Activated naive CD8-positive, alpha-beta T cell (primary cell): ENCODE data around the gene BCAS3.

Experiments
- H3K27ac Mint-ChIP-seq: one replicate; pipeline ENCODE4 v1.8.0; 2021; ENCODE audit warnings: mixed read lengths
- H3K27me3 Mint-ChIP-seq: one replicate; pipeline ENCODE4 v1.8.0; 2021; ENCODE audit warnings: mixed read lengths
- H3K36me3 Mint-ChIP-seq: one replicate; pipeline ENCODE4 v1.8.0; 2021; ENCODE audit warnings: mixed read lengths
- H3K4me1 Mint-ChIP-seq: one replicate; pipeline ENCODE4 v1.8.0; 2021; ENCODE audit warnings: low read depth, mixed read lengths
- H3K4me3 Mint-ChIP-seq: one replicate; pipeline ENCODE4 v1.8.0; 2021; ENCODE audit warnings: mild to moderate bottlenecking, mixed read lengths
- H3K9me3 Mint-ChIP-seq: one replicate; pipeline ENCODE4 v1.8.0; 2021; ENCODE audit warnings: low read depth, mixed read lengths

BCAS3 gene

DNA sequence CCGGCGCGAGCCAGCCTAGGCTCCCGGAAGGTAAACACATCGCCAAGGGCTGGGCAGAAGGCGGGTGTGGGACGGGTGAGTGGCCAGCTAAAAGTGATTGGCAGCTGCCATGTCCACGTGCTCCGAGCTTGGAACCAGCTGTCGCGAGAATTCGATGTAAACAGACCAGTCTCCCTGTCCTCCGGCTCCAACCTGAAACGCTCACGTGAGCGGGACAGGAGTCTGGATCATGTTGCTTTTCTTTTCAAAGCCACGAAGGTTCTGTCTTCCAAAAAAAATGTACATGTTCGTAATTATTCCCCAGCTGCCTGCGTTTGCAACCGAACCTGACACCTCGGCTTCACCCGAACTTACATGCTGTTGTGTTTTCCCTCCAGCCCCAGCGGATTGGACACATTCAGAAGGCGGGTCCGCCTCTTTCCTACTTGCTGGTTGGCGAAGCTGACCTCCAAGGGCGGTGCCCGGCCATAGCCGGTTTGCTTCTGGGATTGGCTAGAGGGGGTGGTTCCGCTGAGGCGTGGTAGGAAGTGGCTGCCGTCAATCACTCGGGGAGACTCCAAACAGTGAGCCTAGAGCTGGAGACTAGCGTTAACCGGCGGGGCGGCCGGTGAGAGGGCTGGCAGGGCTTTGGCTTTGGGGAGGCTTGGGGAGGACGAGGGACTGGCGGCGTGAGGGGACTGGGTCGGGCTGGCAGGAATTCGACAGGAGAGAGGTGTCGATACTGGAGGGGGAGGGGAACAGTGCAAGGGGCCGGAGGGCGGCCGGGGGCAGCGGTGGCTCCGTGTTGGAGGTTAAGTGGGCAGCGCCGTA is at the start of gene BCAS3:
Gene BCAS3 (plus strand): TSS at position 544 of the 810 bp plus-strand sequence.
- Mint-ChIP-seq H3K9me3 (no peaks in the 10 kb centered on the region), H3K27ac (peak within 1 kb of the TSS; percentile 88), H3K4me3 (peak within 1 kb of the TSS; percentile 94), H3K27me3 (no peaks in the 10 kb centered on the region), H3K4me1 (peaks cover 21% of the 10 kb centered on the region), H3K36me3 (peaks cover 7% of the 10 kb centered on the region)

DNA sequence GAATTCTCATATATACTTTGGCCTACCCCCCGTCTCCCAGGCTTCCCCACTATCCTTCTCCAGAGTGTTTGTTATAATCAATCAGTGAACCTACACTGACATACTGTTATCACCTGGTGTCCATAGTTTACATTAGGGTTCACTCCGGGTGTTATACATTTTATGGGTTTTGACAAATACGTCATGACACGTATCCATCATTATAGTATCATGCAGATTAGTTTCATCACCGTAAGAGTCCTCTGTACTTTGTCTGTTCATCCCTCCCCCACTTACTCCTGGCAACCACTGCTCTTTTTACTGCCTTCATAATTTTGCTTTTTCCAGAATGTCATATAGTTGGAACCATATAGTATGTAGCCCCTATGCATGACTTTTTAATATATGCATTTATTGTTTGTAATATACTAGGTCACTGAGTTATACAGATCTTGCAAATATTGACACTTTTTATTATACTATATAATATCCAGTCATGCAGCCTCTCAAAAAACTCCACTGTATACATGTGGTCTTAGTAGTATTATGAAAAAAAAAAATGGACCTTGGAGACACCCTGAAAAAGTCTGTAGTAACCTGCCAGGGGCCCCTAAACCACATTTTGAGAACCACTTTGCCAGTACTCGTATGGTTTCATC is 49.3 kb upstream of the BCAS3 start:
- Mint-ChIP-seq H3K27ac (no peak overlapping the region), H3K27me3 (no peaks in the 10 kb centered on the region)

DNA sequence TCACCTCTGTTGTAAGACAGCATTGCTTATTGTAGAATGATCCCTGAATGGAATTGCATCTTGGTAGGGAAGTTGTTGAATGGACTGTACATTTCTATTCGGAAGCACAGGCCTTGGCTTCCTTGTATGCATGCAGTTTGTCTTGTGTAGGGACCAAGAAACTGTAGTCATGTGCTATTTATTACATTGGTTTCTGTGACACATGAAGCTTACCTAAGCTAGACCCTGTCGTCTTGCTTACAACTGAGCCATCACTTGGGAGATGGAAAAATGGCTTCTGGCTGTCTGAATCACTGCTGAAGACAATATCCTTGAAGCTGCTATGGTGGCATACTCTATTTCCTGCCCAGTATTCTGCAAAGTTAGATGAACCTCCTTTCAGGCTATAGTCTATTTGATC is 48.5 kb upstream of the BCAS3 start:
- Mint-ChIP-seq H3K27ac (peak overlapping the region; percentile 22), H3K4me3 (no peak overlapping the region), H3K9me3 (no peaks in the 10 kb centered on the region), H3K36me3 (no peaks in the 10 kb centered on the region), H3K27me3 (no peaks in the 10 kb centered on the region), H3K4me1 (peaks cover 13% of the 10 kb centered on the region)

More for the DNA sequence above, 49.3 kb upstream of the BCAS3 start:
- Mint-ChIP-seq H3K4me3 (no peak overlapping the region), H3K4me1 (peaks cover 13% of the 10 kb centered on the region), H3K36me3 (no peaks in the 10 kb centered on the region), H3K9me3 (no peaks in the 10 kb centered on the region)

DNA sequence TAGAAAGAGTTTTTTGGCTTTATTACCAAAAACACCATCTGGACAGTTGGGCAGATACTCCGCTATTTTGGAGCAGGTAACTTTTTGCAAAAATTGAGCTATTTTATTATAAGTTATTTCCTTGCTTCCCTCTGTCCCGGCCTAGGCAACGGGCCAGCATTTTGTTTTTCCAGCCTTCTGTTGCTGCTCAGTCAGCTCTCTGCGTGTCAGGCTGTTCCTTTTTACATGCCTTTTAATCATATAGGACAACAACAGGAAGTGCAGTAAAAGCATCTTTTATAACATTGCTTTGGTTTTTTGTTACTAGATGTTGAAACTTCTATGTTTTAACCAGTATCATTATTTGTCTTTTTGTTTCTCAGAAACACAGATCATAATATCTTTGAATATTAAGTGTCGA is 47.3 kb upstream of the BCAS3 start:
- peaks cover 13% of the 10 kb centered on the region for H3K4me1 Mint-ChIP-seq
- H3K36me3 Mint-ChIP-seq: no peaks in the 10 kb centered on the region
- H3K9me3 Mint-ChIP-seq: no peaks in the 10 kb centered on the region
- H3K27me3 Mint-ChIP-seq: no peaks in the 10 kb centered on the region
- H3K27ac Mint-ChIP-seq: peak overlapping the region; percentile 10
- H3K4me3 Mint-ChIP-seq: no peak overlapping the region

DNA sequence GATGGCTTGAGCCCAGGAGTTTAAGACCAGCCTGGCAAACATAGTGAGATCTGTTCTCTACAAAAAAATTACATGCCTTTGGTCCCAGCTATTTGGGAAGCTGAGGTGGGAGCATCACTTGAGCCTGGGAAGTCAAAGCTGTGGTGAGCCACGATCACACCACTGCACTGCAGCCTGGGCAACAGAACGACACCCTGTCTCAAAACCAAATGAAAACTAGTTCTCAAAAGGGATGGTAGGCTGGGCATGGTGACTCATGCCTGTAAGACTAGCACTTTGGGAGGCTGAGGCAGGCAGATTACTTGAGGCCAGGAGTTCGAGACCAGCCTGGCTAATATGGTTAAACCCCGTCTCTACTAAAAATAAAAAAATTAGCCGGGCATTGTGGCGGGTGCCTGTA is 46.5 kb upstream of the BCAS3 start:
- H3K4me3 Mint-ChIP-seq: no peak overlapping the region

DNA sequence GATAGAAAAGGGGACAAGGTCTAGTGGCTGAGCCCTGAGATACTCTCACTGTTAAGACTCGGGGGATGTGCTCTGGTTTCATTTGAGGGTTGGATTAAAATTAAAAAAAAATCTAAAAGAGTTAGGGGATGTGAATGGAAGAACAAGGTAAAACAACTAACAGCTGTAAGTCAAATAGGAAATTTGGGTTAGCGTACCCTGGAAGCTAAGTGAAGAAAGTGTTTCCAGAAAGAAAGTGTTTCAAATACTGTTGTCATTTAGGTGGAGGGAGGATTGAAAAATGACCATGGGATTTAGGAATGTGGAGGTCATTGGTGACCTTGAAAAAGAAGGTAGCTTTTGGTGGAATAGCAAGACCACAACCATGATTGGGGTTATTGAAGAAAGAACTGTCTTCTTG is 40.0 kb upstream of the BCAS3 start:
- no peak overlapping the region for H3K4me3 Mint-ChIP-seq
- H3K27me3 Mint-ChIP-seq: no peaks in the 10 kb centered on the region
- no peak overlapping the region for H3K27ac Mint-ChIP-seq
- no peaks in the 10 kb centered on the region for H3K9me3 Mint-ChIP-seq
- peaks cover 2% of the 10 kb centered on the region for H3K36me3 Mint-ChIP-seq
- H3K4me1 Mint-ChIP-seq: peaks cover 10% of the 10 kb centered on the region

More for the DNA sequence above, 46.5 kb upstream of the BCAS3 start:
- peaks cover 13% of the 10 kb centered on the region for H3K4me1 Mint-ChIP-seq
- no peaks in the 10 kb centered on the region for H3K36me3 Mint-ChIP-seq
- no peaks in the 10 kb centered on the region for H3K9me3 Mint-ChIP-seq
- H3K27ac Mint-ChIP-seq: peak overlapping the region; percentile 16
- H3K27me3 Mint-ChIP-seq: no peaks in the 10 kb centered on the region

DNA sequence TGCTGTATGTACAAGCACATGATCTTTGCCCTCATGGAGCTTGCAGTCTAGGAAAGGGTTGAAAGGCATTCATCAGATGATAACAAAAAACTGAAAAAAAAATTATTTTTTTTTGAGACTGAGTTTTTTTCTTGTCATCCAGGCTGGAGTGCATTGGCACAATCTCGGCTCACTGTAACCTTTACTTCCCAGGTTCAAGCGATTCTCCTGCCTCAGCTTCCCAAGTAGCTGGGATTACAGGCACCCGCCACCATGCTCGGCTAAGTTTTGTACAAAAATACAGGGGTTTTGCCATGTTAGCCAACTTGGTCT is 38.7 kb upstream of the BCAS3 start:
- peaks cover 2% of the 10 kb centered on the region for H3K36me3 Mint-ChIP-seq
- peaks cover 10% of the 10 kb centered on the region for H3K4me1 Mint-ChIP-seq
- H3K4me3 Mint-ChIP-seq: no peak overlapping the region
- no peaks in the 10 kb centered on the region for H3K9me3 Mint-ChIP-seq
- no peak overlapping the region for H3K27ac Mint-ChIP-seq
- H3K27me3 Mint-ChIP-seq: no peaks in the 10 kb centered on the region

DNA sequence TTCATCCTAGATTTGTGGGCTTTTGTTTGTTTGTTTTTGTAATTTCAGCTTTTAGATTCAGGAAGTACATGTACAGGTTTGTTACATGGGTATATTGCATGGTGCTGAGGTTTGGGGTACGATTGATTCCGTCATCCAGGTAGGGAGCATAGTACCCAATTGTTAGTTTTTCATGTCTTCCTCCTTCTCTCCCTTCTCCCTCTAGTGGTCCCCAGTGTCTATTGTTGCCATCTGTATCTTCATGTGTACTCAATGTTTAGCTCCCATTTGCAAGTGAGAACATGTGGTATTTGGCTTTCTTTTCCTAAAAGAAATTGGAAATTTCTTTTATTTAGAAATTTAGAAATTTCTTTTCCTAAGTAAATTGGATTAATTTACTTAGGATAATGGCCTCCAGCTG is 37.1 kb upstream of the BCAS3 start:
- Mint-ChIP-seq H3K4me1 (peaks cover 10% of the 10 kb centered on the region), H3K9me3 (no peaks in the 10 kb centered on the region), H3K27ac (no peak overlapping the region), H3K4me3 (no peak overlapping the region), H3K27me3 (no peaks in the 10 kb centered on the region), H3K36me3 (peaks cover 2% of the 10 kb centered on the region)

DNA sequence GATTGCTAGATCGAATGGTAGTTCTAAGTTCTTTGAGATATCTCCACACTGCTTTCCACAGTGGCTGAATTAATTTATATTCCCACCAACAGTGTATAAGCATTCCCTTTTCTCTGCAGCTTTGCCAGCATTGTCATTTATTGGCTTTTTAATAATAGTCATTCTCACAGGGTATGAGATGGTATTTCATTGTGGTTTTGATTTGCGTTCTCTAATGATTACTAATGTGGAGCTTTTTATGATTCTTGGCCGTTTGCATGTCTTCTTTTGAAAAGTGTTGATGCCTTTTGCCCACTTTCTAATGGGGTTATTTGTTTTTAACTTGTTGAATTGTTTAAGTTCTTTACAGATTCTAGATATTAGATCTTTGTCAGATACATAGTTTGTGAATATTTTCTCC is 36.5 kb upstream of the BCAS3 start:
- Mint-ChIP-seq H3K4me1 (peaks cover 13% of the 10 kb centered on the region), H3K27ac (no peak overlapping the region), H3K9me3 (no peaks in the 10 kb centered on the region), H3K4me3 (no peak overlapping the region), H3K27me3 (no peaks in the 10 kb centered on the region), H3K36me3 (peaks cover 2% of the 10 kb centered on the region)

DNA sequence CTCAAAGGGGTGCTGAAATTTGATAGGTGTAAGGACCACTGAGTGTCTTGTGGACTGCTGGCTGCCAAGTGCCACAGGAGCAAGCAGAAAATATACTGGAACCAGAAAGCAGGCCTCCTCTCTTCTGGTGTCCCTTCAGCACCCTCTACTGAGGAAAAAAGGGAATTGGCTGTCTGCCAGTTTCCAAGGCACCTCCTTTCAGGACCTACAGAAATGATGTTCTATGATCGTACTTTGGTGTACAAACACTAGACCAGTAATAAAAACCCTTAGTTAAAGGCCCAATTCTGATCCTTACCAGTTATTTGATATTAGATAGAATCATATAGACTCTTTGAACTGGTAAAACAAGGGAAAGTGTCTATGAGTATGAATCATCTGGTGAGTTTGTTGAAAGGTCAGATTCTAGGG is 35.8 kb upstream of the BCAS3 start:
- Mint-ChIP-seq H3K9me3 (no peaks in the 10 kb centered on the region), H3K4me1 (peaks cover 16% of the 10 kb centered on the region), H3K27me3 (no peaks in the 10 kb centered on the region), H3K36me3 (peaks cover 2% of the 10 kb centered on the region), H3K27ac (no peak overlapping the region), H3K4me3 (no peak overlapping the region)

DNA sequence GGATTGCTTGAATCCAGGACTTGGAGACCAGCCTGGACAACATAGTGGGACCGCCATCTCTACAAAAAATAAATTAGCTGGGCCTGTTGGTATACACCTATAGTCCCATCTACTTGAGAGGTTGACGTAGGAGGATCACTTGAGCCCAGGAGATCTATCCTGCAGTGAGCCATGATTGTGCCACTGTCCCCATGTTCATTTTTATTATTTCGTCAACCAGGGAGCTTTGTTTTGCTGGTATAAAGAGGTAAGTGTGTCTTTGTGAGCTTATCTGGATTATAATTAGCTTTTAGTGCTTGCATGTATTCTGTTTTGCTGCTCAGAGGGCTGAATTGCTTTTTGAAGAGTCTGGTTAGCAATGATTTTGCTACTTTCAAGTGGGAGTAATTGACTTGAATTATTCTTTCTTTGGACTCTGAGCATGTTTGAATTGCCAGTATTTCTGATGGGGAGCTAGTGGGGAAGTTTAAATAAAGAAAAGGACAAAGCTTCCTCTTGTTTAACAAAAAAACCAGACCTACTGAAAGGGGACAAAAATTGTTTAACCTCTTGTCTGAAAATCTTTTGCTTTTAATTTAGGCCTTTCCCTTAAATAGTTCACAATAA is 31.6 kb upstream of the BCAS3 start:
- Mint-ChIP-seq H3K36me3 (peaks cover 20% of the 10 kb centered on the region), H3K4me3 (no peak overlapping the region), H3K4me1 (peaks cover 16% of the 10 kb centered on the region), H3K27ac (no peak overlapping the region), H3K9me3 (no peaks in the 10 kb centered on the region), H3K27me3 (no peaks in the 10 kb centered on the region)

DNA sequence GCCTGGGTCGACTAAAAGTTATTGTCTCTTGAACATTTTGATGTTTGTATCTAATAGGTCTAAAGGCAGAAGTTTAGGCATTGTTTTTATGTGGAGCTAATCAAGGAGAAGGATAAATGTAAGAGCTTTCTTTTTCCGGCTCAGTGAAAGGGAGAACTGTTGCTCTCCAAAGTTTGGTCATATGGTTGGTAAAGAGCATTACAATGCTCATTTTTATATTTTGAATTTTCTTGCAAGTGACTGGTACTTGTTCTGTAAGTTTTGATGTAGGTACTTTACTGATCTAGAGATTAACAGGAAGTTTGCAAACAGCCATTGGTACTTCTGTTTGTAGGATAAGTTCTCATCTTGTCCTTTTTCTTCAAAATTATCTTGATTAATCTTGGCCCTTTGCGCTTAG is 30.9 kb upstream of the BCAS3 start:
- H3K9me3 Mint-ChIP-seq: no peaks in the 10 kb centered on the region
- peaks cover 12% of the 10 kb centered on the region for H3K4me1 Mint-ChIP-seq
- no peak overlapping the region for H3K27ac Mint-ChIP-seq
- no peak overlapping the region for H3K4me3 Mint-ChIP-seq
- H3K27me3 Mint-ChIP-seq: no peaks in the 10 kb centered on the region
- H3K36me3 Mint-ChIP-seq: peaks cover 21% of the 10 kb centered on the region

DNA sequence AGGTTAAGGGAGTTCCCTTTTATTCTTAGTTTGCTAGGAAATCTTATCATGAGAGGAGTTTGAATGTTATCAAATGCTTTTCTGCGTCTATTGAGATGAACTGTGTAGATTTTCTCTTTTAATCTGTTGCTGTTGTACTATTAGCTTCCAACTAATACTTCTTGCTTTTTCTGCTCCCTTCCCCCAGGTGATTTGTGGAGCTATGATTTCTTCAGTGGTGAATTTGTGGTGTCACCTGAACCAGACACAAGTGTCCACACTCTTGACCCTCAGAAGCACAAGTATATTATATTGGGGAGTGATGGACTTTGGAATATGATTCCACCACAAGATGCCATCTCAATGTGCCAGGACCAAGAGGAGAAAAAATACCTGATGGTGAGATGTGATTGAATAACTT is 29.9 kb upstream of the BCAS3 start:
- H3K27ac Mint-ChIP-seq: no peak overlapping the region
- H3K36me3 Mint-ChIP-seq: peaks cover 19% of the 10 kb centered on the region
- H3K27me3 Mint-ChIP-seq: no peaks in the 10 kb centered on the region

DNA sequence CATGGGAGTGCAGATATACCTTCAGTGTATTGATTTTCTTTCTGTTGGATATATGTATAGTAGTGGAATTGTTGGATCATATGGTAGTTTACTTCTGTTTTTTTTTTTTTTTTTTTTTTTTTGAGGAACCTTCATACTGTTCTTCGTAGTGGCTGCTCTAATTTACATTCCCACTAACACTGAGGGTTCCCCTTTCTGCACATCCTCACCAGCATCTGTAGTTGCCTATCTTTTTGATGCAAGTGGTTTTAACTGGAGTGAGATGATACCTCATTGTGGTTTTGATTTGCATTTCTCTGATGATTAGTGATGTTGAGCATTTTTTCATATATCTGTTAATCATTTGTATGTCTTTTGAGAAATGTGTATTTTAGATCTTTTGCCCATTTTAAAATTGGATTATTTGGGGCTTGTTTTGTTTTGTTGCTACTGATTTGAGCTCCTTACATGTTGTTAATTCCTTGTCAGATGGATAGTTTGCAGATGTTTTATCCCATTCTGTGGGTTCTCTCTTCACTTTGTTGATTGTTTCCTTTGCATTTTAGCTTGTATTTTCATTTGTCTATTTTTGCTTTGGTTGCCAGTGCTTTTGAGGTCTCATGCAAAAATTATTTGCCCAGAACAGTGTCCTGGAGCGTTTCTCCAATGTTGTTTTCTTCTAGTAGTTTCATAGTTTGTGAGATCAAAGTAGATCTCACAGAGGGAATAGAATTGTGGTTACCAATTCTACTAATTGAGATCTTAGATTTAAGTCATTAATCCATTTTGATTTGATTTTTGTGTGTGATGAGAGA is 25.0 kb upstream of the BCAS3 start:
- Mint-ChIP-seq H3K4me1 (peaks cover 25% of the 10 kb centered on the region), H3K27me3 (no peaks in the 10 kb centered on the region), H3K9me3 (no peaks in the 10 kb centered on the region), H3K27ac (no peak overlapping the region), H3K36me3 (peaks cover 16% of the 10 kb centered on the region), H3K4me3 (no peak overlapping the region)

More for the DNA sequence above, 29.9 kb upstream of the BCAS3 start:
- H3K4me3 Mint-ChIP-seq: no peak overlapping the region
- H3K9me3 Mint-ChIP-seq: no peaks in the 10 kb centered on the region
- peaks cover 15% of the 10 kb centered on the region for H3K4me1 Mint-ChIP-seq

DNA sequence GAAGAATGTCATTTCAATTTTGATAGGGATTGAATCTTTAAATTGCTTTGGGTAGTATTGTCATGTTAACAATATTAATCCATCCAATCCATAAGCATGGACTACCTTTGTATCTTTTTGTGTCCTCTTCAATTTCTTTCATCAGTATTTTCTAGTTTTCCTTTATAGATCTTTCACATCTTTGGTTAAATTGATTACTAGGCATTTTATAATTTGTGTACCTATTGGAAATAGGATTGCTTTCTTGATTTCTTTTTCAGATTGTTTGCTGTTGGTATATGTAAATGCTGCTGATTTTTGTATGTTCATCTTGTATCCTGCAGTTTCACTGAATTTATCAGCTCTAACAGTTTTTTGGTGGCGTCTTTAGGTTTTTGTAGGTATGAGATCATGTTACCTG is 24.1 kb upstream of the BCAS3 start:
- Mint-ChIP-seq H3K27me3 (no peaks in the 10 kb centered on the region), H3K36me3 (peaks cover 12% of the 10 kb centered on the region), H3K4me3 (no peak overlapping the region), H3K4me1 (peaks cover 25% of the 10 kb centered on the region), H3K9me3 (no peaks in the 10 kb centered on the region), H3K27ac (no peak overlapping the region)
